ENCODE results near the gene LCN12.
"Not testable (repeated sequence)": the region's sequence is repeated elsewhere in the genome, so short reads cannot be mapped to it uniquely, and the experiment has no call there.

Gene LCN12

GRCh38 chr9:136991993-136992818 is 40.1 kb downstream of the LCN12 start, which contains the start of gene PAXX:
TSS of gene PAXX (plus strand) at chr9:136992422. CDS start at chr9:136992444, 22 bp downstream.
- peak; percentile 82 for DNase-seq

- DNase-seq, result no peak
Observed at GRCh38 chr9:136992819-136993369, 40.8 kb downstream of the LCN12 start.

- no peak for DNase-seq
Observed at GRCh38 chr9:136994180-136994887, 42.3 kb downstream of the LCN12 start.

GRCh38 chr9:136994888-136995230 is 42.8 kb downstream of the LCN12 start:
- no peak for DNase-seq

GRCh38 chr9:136995362-136995761 is 43.3 kb downstream of the LCN12 start:
- DNase-seq, result no peak

GRCh38 chr9:136995772-136996311 is 43.8 kb downstream of the LCN12 start:
- no peak for DNase-seq

GRCh38 chr9:136996361-136997292 is 44.6 kb downstream of the LCN12 start, which contains the start of gene CLIC3:
TSS of gene CLIC3 (minus strand) at chr9:136996568. CDS start at chr9:136996543, 25 bp downstream.
- DNase-seq, result no peak

- no peak for DNase-seq
Observed at GRCh38 chr9:136997371-136997770, 45.3 kb downstream of the LCN12 start.

- DNase-seq, result no peak
Observed at GRCh38 chr9:136997830-136998234, 45.8 kb downstream of the LCN12 start.

- peak; percentile 39 for DNase-seq
Observed at GRCh38 chr9:137000177-137000930, 48.3 kb downstream of the LCN12 start.

- no peak for DNase-seq
Observed at GRCh38 chr9:137001857-137002645, 50.0 kb downstream of the LCN12 start.

- DNase-seq, result no peak
Observed at GRCh38 chr9:137002646-137003041, 50.6 kb downstream of the LCN12 start.

- not testable (repeated sequence) for DNase-seq
Observed at GRCh38 chr9:137004285-137004684, 52.2 kb downstream of the LCN12 start.

Data from NK-92 treated with Interleukin-12 subunit alpha and Interleukin-12 subunit beta, amount 100 ng/mL, for 24 hours (cell line).